HuH-7.5 (cell line): ENCODE measurements around the gene FOXK1.

Experiments used
- DNase-seq: peaks from one replicate; pipeline ENCODE4 v3.0.0; 2011; ENCODE audit warnings: low spot score

FOXK1 gene

GRCh38 chr7:4699841-4700240 is 17.7 kb downstream of the FOXK1 start:
- no peak for DNase-seq

- DNase-seq: no peak
These were observed 18.6 kb downstream of the FOXK1 start for GRCh38 chr7:4700577-4701235.

- no peak for DNase-seq
These were observed 20.9 kb downstream of the FOXK1 start for GRCh38 chr7:4702961-4703512.

- DNase-seq: no peak
These were observed 21.4 kb downstream of the FOXK1 start for GRCh38 chr7:4703532-4703931.

GRCh38 chr7:4706384-4707216 is 24.5 kb downstream of the FOXK1 start:
- DNase-seq: no peak

- no peak for DNase-seq
These were observed 25.2 kb downstream of the FOXK1 start for GRCh38 chr7:4707217-4707741.

GRCh38 chr7:4707980-4708411 is 25.9 kb downstream of the FOXK1 start:
- no peak for DNase-seq

GRCh38 chr7:4709187-4709586 is 27.1 kb downstream of the FOXK1 start:
- no peak for DNase-seq

- DNase-seq: no peak
These were observed 29.0 kb downstream of the FOXK1 start for GRCh38 chr7:4711093-4711492.

- no peak for DNase-seq
These were observed 29.5 kb downstream of the FOXK1 start for GRCh38 chr7:4711634-4712033.

GRCh38 chr7:4712281-4713182 is 30.4 kb downstream of the FOXK1 start:
- DNase-seq: peak; percentile 91

GRCh38 chr7:4713183-4713784 is 31.2 kb downstream of the FOXK1 start:
- no peak for DNase-seq

GRCh38 chr7:4714161-4714700 is 32.1 kb downstream of the FOXK1 start:
- DNase-seq: no peak

GRCh38 chr7:4714767-4715409 is 32.8 kb downstream of the FOXK1 start:
- DNase-seq: no peak

- DNase-seq: no peak
These were observed 33.3 kb downstream of the FOXK1 start for GRCh38 chr7:4715410-4715776.

- DNase-seq: no peak
These were observed 35.1 kb downstream of the FOXK1 start for GRCh38 chr7:4716946-4717795.

- no peak for DNase-seq
These were observed 36.0 kb downstream of the FOXK1 start for GRCh38 chr7:4718075-4718474.

GRCh38 chr7:4720225-4720624 is 38.1 kb downstream of the FOXK1 start:
- DNase-seq: no peak

- DNase-seq: no peak
These were observed 40.2 kb downstream of the FOXK1 start for GRCh38 chr7:4722308-4722707.
